ENCODE data around the gene MAPK1.
"Not testable (repeated sequence)": the region's sequence is repeated elsewhere in the genome, so short reads cannot be mapped to it uniquely, and the experiment has no call there.

The MAPK1 gene

GRCh38 chr22:21882754-21883333, 15.4 kb upstream of the MAPK1 start:
- FAIRE-seq; DNase-seq (ENCODE audit: low spot score): not testable (repeated sequence)

GRCh38 chr22:21881841-21882753, 14.7 kb upstream of the MAPK1 start:
- no peak for DNase-seq (ENCODE audit: low spot score)
- FAIRE-seq = peak; percentile 77

DNA sequence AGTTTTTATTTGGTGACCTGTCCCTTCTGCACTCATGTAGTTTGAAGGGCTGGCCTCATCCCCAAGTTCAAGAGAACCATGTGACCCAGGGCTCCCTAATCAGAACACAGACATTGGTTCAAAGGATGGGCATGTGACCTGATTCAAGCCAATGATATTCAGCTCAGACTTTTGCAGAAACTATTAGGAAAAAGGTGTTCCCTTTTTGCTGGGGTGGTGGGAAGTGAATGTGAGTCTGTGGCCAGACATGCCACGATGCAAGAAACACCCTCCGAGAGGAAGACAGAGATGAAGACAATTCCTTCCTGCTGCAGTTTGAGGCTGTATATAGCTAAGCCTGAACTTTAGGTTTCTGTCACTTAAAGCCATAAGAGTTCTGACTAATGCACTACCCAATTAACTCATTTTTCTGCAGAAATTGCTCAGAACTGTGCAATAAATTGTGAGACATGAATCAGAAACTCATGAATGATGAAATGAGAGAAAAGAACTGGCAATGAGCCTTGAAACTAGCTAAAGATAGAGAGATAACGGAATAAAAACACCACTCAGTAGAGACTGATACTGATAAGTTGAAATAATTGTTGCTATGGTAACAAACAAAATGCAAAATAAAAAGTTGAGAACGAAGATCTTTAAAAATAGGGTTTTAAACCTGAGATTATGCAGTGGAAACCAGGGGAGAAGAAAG, 9.2 kb upstream of the MAPK1 start:
- no peak for DNase-seq (ENCODE audit: low spot score)
- no peak for FAIRE-seq

GRCh38 chr22:21874953-21875352, 7.5 kb upstream of the MAPK1 start:
- DNase-seq (ENCODE audit: low spot score); FAIRE-seq: not testable (repeated sequence)

DNA sequence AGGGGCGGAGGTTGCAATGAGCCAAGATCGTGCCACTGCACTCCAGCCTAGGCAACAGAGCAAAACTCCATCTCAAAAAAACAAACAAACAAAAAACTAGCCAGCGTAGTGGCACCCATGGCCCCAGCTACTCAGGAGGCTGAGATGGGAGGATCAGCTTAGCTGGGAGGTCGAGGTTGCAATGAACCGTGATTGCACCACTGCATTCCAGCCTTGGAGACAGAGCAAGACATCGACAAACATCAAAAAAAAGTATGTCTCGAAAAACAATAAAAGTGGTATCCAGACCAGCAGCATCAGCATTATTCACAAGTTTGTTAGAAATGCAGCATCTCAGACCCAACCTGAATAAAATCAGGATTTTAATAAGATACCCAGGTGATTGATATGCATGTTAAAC, 6.2 kb upstream of the MAPK1 start:
- DNase-seq (ENCODE audit: low spot score) (no peak), FAIRE-seq (no peak)

GRCh38 chr22:21872741-21873140, 5.3 kb upstream of the MAPK1 start:
- DNase-seq (ENCODE audit: low spot score); FAIRE-seq: not testable (repeated sequence)

GRCh38 chr22:21868651-21869050, 1.2 kb upstream of the MAPK1 start:
- no peak for FAIRE-seq
- DNase-seq (ENCODE audit: low spot score) = no peak

DNA sequence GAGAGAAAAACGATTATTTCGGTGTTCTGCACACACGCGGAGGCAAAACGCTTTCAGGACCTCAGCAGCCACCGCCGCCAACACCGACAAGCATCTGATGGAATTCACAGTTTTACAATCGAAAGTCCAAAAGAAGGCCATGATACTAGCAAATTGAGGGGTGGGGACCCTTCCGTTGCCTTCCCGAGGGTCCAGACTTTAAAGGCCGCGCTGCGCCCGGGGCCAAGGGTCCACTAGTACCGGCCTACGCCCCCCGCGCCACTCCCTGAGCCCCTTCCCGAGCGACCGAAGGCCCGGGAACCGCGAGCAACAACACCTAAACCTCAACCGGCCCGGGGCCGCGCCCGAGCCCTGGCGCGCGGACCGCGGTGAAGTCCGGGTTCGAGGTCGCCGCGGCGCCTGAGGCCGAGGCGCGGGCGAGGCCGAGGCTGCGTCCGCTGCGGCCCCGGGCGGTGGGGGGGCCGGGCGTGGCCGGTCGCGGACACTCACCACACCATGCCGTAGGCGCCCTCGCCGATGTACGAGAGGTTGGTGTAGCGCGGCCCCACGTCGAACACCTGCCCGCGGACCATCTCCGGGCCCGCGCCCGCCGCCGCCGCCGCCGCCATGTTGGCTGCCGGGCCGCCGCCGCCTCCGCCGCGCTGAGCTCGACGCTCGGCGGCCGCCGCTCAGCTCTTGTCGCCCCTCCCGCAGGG, 465 bp downstream of the MAPK1 start:
- peak; percentile 20 for FAIRE-seq
- DNase-seq (ENCODE audit: low spot score) = peak; percentile 37

DNA sequence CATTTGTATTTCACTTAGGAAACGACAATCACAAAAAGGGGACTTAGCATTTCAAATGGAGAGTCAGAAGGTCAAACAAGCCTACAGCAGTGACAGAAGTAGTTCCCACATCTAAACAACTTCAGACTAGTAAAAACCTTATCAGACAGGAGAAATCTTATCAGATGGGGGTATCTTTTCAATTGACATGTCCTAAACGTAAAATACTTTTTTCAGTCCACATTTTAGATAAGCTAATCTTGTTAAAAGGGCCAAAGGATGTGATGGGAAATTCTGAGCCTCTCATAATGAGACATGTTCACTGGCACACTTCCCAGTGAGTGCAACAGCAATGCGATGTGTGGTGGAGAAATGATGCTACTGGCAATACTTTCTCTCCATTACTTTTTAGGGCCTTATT, 2.4 kb downstream of the MAPK1 start:
- no peak for FAIRE-seq
- DNase-seq (ENCODE audit: low spot score) = peak; percentile 36

DNA sequence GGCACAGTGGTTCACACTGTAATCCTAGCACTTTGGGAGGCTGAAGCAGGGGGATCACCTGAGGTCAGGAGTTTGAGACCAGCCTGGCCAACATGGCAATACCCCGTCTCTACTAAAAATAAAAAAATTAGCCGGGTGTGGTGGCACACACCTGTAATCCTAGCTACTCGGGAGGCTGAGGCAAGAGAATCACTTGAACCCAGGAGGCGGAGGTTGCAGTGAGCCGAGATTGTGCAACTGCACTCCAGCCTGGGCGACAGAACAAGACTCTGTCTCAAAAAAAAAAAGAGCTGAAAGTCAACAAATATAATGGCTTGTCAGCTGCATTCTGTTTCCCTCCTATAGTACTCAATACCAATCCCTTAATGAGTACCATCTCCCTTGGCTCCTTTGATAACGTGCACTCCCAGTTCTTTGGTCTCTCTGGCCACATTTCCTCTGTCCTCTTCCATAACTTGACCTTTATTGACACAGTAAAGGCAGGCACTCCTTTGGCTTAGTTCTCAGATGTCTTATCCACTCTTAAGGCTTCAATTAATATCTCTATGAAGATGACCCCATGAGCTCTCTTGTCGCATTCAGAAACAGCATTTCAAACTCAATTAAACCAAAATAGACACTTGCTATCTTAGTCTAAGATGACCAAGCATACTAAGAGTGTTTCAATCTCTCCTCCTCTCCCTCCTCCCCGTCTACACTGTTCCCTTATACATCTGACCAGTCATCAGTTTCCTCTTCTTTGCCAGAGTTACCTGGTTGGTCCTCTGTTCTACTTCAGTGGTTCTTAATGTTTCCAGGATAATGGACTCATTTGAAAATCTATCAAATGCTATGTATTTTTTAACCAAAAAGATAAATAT, 4.8 kb downstream of the MAPK1 start:
- DNase-seq (ENCODE audit: low spot score) = no peak
- FAIRE-seq = no peak

DNA sequence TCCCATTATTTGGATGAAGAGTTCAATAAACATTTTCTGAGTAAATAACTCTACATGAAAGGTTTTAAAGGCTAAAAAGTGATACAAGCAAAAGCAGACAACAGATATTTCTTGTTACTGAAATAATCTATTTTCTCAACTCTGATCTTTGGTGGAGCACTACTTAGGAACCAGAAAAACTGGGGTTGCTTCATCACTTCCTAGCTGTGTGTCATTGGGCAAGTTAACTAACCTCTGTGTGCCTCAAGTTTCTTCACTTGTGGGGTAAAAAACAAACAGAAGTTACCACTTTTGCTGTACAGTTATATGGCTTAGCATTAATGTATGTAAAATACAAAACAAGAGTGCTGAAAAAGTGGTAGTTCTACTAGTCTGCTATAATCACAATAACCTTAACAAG, 5.6 kb downstream of the MAPK1 start:
- FAIRE-seq = no peak
- no peak for DNase-seq (ENCODE audit: low spot score)

DNA sequence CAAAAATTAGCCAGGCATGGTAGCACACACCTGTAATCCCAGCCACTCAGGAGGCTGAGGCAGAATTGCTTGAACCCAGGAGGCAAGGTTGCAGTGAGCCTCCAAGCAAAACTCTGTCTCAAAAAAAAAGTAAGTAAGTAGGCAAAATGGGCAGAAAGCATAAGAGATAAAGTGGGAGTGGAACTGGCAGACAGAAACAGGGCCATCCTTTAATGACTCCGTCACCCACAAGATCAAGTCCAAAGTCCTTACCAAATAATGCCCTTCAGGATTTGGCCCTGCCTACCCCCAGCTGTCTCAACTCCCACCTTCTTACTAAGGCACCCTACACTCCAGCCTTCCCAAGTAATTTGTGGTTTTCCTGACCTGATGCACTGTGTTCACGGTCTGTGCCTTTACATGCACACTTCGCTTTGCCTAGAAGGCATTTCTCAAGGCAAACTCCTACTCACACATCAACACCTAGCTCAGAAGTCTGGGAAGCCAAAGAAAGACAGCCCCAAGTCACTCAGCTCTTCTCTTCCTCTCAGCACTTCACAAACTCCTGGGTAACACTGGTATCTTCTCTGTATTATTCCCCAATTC, 6.1 kb downstream of the MAPK1 start:
- DNase-seq (ENCODE audit: low spot score) = no peak
- FAIRE-seq = no peak

DNA sequence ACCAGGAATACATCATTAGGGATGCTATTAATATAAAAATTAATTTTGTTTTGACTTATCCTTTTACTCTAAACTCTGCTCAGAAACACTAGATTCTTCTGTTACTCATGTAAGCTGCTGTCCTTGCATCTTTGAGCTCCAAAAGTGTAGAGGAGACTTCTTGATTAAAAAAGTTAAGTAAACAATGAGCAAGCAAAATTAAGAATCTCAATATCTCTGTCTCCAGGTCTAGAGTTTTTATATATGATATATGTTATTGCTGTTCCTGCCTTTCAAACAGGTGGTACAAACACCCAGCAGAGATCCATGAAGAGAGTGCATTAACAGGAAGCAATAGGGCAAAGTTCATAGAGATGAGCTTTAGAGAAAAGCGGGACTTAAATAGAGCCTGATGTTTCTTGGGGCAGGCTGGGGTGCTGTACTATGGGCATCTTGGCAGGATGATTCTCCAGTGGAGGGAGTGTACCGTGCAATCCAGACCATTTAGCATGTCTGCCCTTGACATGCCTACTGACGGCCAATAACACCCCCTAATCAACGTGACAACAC, 6.9 kb downstream of the MAPK1 start:
- DNase-seq (ENCODE audit: low spot score) (no peak), FAIRE-seq (no peak)

GRCh38 chr22:21858025-21858764, 9.2 kb downstream of the MAPK1 start:
- FAIRE-seq (no peak), DNase-seq (ENCODE audit: low spot score) (no peak)

- FAIRE-seq (no peak), DNase-seq (ENCODE audit: low spot score) (no peak)
Measured at GRCh38 chr22:21857481-21857914, 9.9 kb downstream of the MAPK1 start.

DNA sequence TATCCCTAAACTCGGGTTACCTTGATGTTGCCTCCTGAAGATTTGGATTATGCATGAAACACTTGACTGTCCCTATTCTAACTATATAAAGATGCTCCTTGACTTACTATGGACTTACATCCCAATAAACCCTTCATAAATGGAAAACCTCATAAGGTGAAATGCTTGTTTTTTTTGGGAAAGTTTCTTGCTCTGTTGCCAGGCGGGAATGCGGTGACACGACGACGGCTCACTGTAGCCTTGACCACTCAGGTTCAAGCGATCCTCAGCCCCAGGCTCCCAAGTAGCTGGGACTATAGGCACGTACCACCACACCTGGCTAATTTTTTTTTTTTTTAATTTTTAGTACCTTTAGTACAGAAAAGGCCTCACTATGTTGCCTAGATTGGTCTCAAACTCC, 10.6 kb downstream of the MAPK1 start:
- DNase-seq (ENCODE audit: low spot score) = no peak
- FAIRE-seq = no peak

DNA sequence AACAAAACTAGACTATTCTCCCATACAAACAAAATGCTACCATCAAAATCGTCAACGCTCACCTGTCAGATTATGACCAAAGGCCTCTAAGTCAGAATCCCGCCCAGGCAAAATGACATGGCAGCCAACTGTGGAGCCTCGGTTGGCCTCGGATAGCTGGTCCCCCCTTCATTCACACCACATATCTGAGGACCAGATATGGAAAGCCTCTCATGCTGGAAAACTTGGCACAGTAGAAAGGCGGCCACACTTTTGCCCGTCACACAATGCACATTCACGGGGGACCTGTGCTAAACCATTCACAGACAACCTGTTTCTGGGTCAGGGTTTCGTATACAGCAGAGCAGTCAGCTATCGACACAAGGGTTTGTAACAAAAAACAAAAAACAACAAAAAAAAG, 11.2 kb downstream of the MAPK1 start:
- no peak for FAIRE-seq
- no peak for DNase-seq (ENCODE audit: low spot score)

DNA sequence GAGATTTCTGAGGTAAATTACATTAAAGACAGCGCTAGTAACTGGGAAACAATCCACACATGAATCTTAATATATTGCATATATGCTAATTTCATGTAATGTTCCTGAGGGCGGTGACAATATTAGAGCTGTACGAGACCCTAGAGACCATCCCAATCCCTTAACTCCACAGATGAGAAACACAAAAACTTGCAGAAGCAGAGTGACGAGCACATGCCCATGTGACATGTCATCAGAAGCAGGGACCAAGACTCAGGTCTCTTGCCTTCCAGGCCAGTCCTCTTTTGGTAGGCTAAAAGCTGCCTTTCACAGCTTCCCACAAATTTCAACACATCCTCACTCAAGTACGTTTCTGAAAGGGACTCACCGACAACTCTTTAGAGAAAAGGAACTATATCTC, 11.8 kb downstream of the MAPK1 start:
- DNase-seq (ENCODE audit: low spot score) (no peak), FAIRE-seq (no peak)

DNA sequence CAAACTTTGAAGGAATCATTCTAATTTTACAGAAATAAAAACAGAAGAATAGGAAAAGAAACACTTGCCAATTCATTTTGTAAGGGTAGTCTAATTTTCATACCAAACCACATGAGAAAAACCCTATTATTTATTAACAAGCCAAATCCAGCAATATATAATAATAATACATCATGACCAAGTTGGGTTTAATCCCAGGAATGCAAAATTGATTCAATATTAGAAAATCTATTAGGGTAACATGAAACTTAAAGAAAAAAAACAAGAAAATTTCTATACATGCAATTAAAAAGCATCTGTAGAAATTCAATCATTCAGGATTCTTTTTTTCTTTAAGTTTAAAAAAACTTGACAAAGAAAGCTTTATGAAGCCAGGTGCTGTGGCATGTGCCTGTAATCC, 16.8 kb downstream of the MAPK1 start:
- FAIRE-seq (no peak), DNase-seq (ENCODE audit: low spot score) (no peak)

Measured in urothelium cell line (cell line).